Measurements from ENCODE around the gene ELL2. TPM values are rescaled to one million over a fixed set of nuclear protein-coding genes. Genes with fewer than 3 reads are reported as not detected.
A peak's percentile ranks its signal among the peaks of the same experiment; 100 is the strongest.

ELL2 gene
- polyA plus RNA-seq, 1 of the 3 experiments (the other 2 are of a cell fraction) = 18.4 TPM

- H3K9me2 ChIP-seq = no peaks in the 10 kb centered on the region
- H3K36me3 ChIP-seq (replicated peaks in 1 of 2; ENCODE audit: control insufficient read depth in 1 of 2, insufficient read depth in 2 of 2, low read length in 1 of 2) = no peaks in the 10 kb centered on the region
- no peaks in the 10 kb centered on the region for H3K79me2 ChIP-seq (ENCODE audit: insufficient read depth)
- H3K27me3 ChIP-seq (ENCODE audit: insufficient read depth) = no peaks in the 10 kb centered on the region
- H3K4me1 ChIP-seq (ENCODE audit: control insufficient read depth in 1 of 2, insufficient read depth in 2 of 2, low read depth in 1 of 2, low read length in 1 of 2) = no peaks in the 10 kb centered on the region
- ChIA-PET CTCF (interaction anchor here (0.6 kb wide), 1 partner anchor 9 kb away, joined by 3 read pairs; no protein-coding TSS in a partner anchor), POLR2A (no interaction called here)
- no peak overlapping the region for H3K9ac ChIP-seq
- peaks cover 8% of the 10 kb centered on the region; the same call in 1 of the 2 replicates for H3K9me3 ChIP-seq
- DNase-seq = no peak
- no peaks in the 10 kb centered on the region for H4K20me1 ChIP-seq (ENCODE audit: insufficient read depth)
- H3K4me3 ChIP-seq (ENCODE audit: low read depth in 2 of 2, low read length in 1 of 2) = no peak overlapping the region
- peak overlapping the region in 1 of 2 experiments; percentile 41; a peak in 2 of 4 replicates for H3K27ac ChIP-seq (ENCODE audit: low read depth in 2 of 2, low read length in 1 of 2)
- TF ChIP-seq ZBTB33 (IDR thresholded peaks at IDR 0.05; ENCODE audit: borderline replicate concordance, low read depth) (no peak), NFIC (IDR thresholded peaks at IDR 0.05; ENCODE audit: borderline replicate concordance) (peak; percentile 52; the same call in 1 of the 2 replicates), TCF12 (IDR thresholded peaks at IDR 0.05) (peak; percentile 48; the same call in 1 of the 2 replicates), TAF1 (IDR thresholded peaks at IDR 0.05; ENCODE audit: borderline replicate concordance, low read depth, low read length) (no peak), RXRA (IDR thresholded peaks at IDR 0.05; ENCODE audit: borderline replicate concordance, low read depth) (no peak), EP300 (IDR thresholded peaks at IDR 0.05; ENCODE audit: borderline replicate concordance in 1 of 2, low read depth in 1 of 2, low read length in 1 of 2) (peak in 1 of 2 experiments; percentile 63; a peak in 1 of 4 replicates), MEF2A (IDR thresholded peaks at IDR 0.05; ENCODE audit: borderline replicate concordance, low read depth) (peak; percentile 74), TEAD4 (IDR thresholded peaks at IDR 0.05; ENCODE audit: borderline replicate concordance, insufficient read depth) (0 out of 2 replicates have a peak, but pooled peaks have one; percentile 30), SIN3A (IDR thresholded peaks at IDR 0.05; ENCODE audit: borderline replicate concordance, low read depth, low read length) (no peak), JUND (IDR thresholded peaks at IDR 0.05) (peak; percentile 60), GABPA (IDR thresholded peaks at IDR 0.05; ENCODE audit: low read depth) (no peak)
- H2AFZ ChIP-seq (ENCODE audit: low read depth) = no peak overlapping the region
- H3F3A ChIP-seq (replicated peaks; ENCODE audit: insufficient read depth) = peaks cover 6% of the 10 kb centered on the region
- no peak overlapping the region for H3K4me2 ChIP-seq
Measured at GRCh38 chr5:96004087-96004486, 42.4 kb upstream of the ELL2 start.

GRCh38 chr5:96001262-96001661, 39.6 kb upstream of the ELL2 start:
- Histone ChIP-seq H3K36me3 (replicated peaks in 1 of 2; ENCODE audit: control insufficient read depth in 1 of 2, insufficient read depth in 2 of 2, low read length in 1 of 2) (no peaks in the 10 kb centered on the region), H3K4me1 (ENCODE audit: control insufficient read depth in 1 of 2, insufficient read depth in 2 of 2, low read depth in 1 of 2, low read length in 1 of 2) (no peaks in the 10 kb centered on the region), H3K9me3 (peaks cover 8% of the 10 kb centered on the region; the same call in 1 of the 2 replicates), H3K4me2 (no peak overlapping the region), H3K9me2 (no peaks in the 10 kb centered on the region), H3K27me3 (ENCODE audit: insufficient read depth) (no peaks in the 10 kb centered on the region), H2AFZ (ENCODE audit: low read depth) (no peak overlapping the region), H3K27ac (ENCODE audit: low read depth in 2 of 2, low read length in 1 of 2) (no peak overlapping the region), H3K4me3 (ENCODE audit: low read depth in 2 of 2, low read length in 1 of 2) (no peak overlapping the region), H4K20me1 (ENCODE audit: insufficient read depth) (no peaks in the 10 kb centered on the region), H3K79me2 (ENCODE audit: insufficient read depth) (no peaks in the 10 kb centered on the region), H3F3A (replicated peaks; ENCODE audit: insufficient read depth) (peaks cover 6% of the 10 kb centered on the region), H3K9ac (no peak overlapping the region)
- ChIA-PET CTCF (no interaction called here), POLR2A (no interaction called here)
- DNase-seq = no peak
- no peak for TF ChIP-seq YY1 (IDR thresholded peaks at IDR 0.05; ENCODE audit: low read depth)
- no peak for TF ChIP-seq FOXJ3 (CRISPR knock-in tag; IDR thresholded peaks at IDR 0.05)
- no peak for TF ChIP-seq RCOR1 (IDR thresholded peaks at IDR 0.05; ENCODE audit: low read length)
- TF ChIP-seq FOXM1 (IDR thresholded peaks at IDR 0.05; ENCODE audit: low read depth) = no peak
- no peak for TF ChIP-seq MXI1 (IDR thresholded peaks at IDR 0.05; ENCODE audit: low read depth, low read length)
- TF ChIP-seq USF1 (IDR thresholded peaks at IDR 0.05; ENCODE audit: borderline replicate concordance, low read depth) = no peak
- no peak for TF ChIP-seq CHD2 (IDR thresholded peaks at IDR 0.05; ENCODE audit: low read length, partially characterized antibody)
- no peak for TF ChIP-seq GATA2 (CRISPR knock-in tag; IDR thresholded peaks at IDR 0.05)
- TF ChIP-seq RXRA (IDR thresholded peaks at IDR 0.05; ENCODE audit: borderline replicate concordance, low read depth) = no peak
- no peak for TF ChIP-seq FOSL2 (IDR thresholded peaks at IDR 0.05; ENCODE audit: borderline replicate concordance, low read depth)
- no peak for TF ChIP-seq IRF3 (IDR thresholded peaks at IDR 0.05; ENCODE audit: low read depth, low read length)
- TF ChIP-seq TCF12 (IDR thresholded peaks at IDR 0.05) = no peak
- TF ChIP-seq RFX5 (IDR thresholded peaks at IDR 0.05; ENCODE audit: low read length) = no peak
- no peak for TF ChIP-seq MEF2A (IDR thresholded peaks at IDR 0.05; ENCODE audit: borderline replicate concordance, low read depth)
- no peak for TF ChIP-seq TEAD4 (IDR thresholded peaks at IDR 0.05; ENCODE audit: borderline replicate concordance, insufficient read depth)
- TF ChIP-seq EZH2phosphoT487 (IDR thresholded peaks at IDR 0.05; ENCODE audit: borderline replicate concordance, low read depth) = no peak
- no peak for TF ChIP-seq ZBTB33 (IDR thresholded peaks at IDR 0.05; ENCODE audit: borderline replicate concordance, low read depth)
- TF ChIP-seq ELF1 (IDR thresholded peaks at IDR 0.05) = no peak

Data from SK-N-SH (cell line).